ENCODE data around the gene SLC5A4.

DNA sequence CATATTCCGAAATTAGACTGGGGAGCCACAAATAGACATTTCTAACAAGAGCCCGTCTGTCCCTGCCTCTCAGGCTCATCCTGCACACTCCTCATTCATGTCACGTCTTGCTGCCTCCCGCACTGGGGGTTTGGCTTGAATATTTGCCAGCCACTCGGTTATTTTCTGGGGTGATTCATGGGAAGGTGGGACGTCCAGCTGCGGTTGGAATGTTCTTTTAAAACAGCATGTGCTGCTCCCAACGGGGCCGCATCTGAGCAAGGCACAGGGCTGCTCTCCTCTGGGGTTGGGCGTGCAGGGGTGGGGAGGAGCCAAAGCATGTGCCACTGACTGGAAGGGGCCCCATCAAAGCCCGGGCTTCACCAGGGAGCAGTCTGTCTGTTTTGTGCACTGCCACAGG lies 25.9 kb upstream of the SLC5A4 start:
- TF ChIP-seq, protein P1, sequence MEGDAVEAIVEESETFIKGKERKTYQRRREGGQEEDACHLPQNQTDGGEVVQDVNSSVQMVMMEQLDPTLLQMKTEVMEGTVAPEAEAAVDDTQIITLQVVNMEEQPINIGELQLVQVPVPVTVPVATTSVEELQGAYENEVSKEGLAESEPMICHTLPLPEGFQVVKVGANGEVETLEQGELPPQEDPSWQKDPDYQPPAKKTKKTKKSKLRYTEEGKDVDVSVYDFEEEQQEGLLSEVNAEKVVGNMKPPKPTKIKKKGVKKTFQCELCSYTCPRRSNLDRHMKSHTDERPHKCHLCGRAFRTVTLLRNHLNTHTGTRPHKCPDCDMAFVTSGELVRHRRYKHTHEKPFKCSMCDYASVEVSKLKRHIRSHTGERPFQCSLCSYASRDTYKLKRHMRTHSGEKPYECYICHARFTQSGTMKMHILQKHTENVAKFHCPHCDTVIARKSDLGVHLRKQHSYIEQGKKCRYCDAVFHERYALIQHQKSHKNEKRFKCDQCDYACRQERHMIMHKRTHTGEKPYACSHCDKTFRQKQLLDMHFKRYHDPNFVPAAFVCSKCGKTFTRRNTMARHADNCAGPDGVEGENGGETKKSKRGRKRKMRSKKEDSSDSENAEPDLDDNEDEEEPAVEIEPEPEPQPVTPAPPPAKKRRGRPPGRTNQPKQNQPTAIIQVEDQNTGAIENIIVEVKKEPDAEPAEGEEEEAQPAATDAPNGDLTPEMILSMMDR (conservative IDR thresholded peaks at IDR 0.05) = no peak
- no peak for TF ChIP-seq EZH2 (IDR thresholded peaks at IDR 0.05; ENCODE audit: low read depth)
